Measurements from ENCODE around the gene PTGES3L. TPM values are rescaled to one million over a fixed set of nuclear protein-coding genes. Genes with fewer than 3 reads are reported as not detected.
"Not testable (repeated sequence)": the region's sequence is repeated elsewhere in the genome, so short reads cannot be mapped to it uniquely, and the experiment has no call there.

PTGES3L gene
- total RNA-seq, 1 experiment from 2014 or later = 0.66 TPM

- no peak for DNase-seq (ENCODE audit: low spot score)
Observed at GRCh38 chr17:43014020-43014648, 34.3 kb upstream of the PTGES3L start.

GRCh38 chr17:43013296-43013695, 33.4 kb upstream of the PTGES3L start:
- no peak for DNase-seq (ENCODE audit: low spot score)

- peak; percentile 43 for DNase-seq (ENCODE audit: low spot score)
Observed at GRCh38 chr17:43011728-43012472, 32.0 kb upstream of the PTGES3L start.

GRCh38 chr17:43010667-43011308, 30.9 kb upstream of the PTGES3L start:
- peak; percentile 96 for DNase-seq (ENCODE audit: low spot score)

GRCh38 chr17:43006639-43007551, 27.0 kb upstream of the PTGES3L start, which contains the start of gene IFI35:
TSS of gene IFI35 (plus strand) at chr17:43006784. CDS start at chr17:43006948, 164 bp downstream.
- peak; percentile 88 for DNase-seq (ENCODE audit: low spot score)

- peak; percentile 60 for DNase-seq (ENCODE audit: low spot score)
Observed at GRCh38 chr17:43003542-43004172, 23.8 kb upstream of the PTGES3L start.

GRCh38 chr17:43000894-43001293, 21.0 kb upstream of the PTGES3L start:
- not testable (repeated sequence) for DNase-seq (ENCODE audit: low spot score)

GRCh38 chr17:42999003-42999525, 19.2 kb upstream of the PTGES3L start:
- DNase-seq (ENCODE audit: low spot score) = no peak

- peak; percentile 98 for DNase-seq (ENCODE audit: low spot score)
Observed at GRCh38 chr17:42997984-42998938, 18.4 kb upstream of the PTGES3L start, which contains the start of gene RPL27. TSS of gene RPL27 (plus strand) at chr17:42998419. CDS start at chr17:42998751, 332 bp downstream.

GRCh38 chr17:42997390-42997983, 17.6 kb upstream of the PTGES3L start:
- DNase-seq (ENCODE audit: low spot score) = peak; percentile 30

- DNase-seq (ENCODE audit: low spot score) = not testable (repeated sequence)
Observed at GRCh38 chr17:42993913-42994312, 14.0 kb upstream of the PTGES3L start.

GRCh38 chr17:42992872-42993271, 13.0 kb upstream of the PTGES3L start:
- DNase-seq (ENCODE audit: low spot score) = no peak

- no peak for DNase-seq (ENCODE audit: low spot score)
Observed at GRCh38 chr17:42991471-42991870, 11.6 kb upstream of the PTGES3L start.

GRCh38 chr17:42989726-42990652, 10.1 kb upstream of the PTGES3L start:
- DNase-seq (ENCODE audit: low spot score) = peak; percentile 50

- no peak for DNase-seq (ENCODE audit: low spot score)
Observed at GRCh38 chr17:42989141-42989540, 9.3 kb upstream of the PTGES3L start.

- DNase-seq (ENCODE audit: low spot score) = no peak
Observed at GRCh38 chr17:42985225-42985624, 5.3 kb upstream of the PTGES3L start.

GRCh38 chr17:42982266-42982665, 2.4 kb upstream of the PTGES3L start:
- DNase-seq (ENCODE audit: low spot score) = peak; percentile 44
